22Rv1 (cell line): Measurements from ENCODE around the gene ATP8B2.
A peak's percentile ranks its signal among the peaks of the same experiment; 100 is the strongest.

Experiments used
- CTCF ChIP-seq: fragments of 450-650 bp; IDR thresholded peaks from 2 replicates; pipeline ENCODE4 v1.5.1; 2017; ENCODE audit warnings: mild to moderate bottlenecking
- ZFX ChIP-seq: fragments of 450-650 bp; IDR thresholded peaks from 2 replicates; pipeline ENCODE4 v1.6.1; 2017; ENCODE audit warnings: antibody characterized with exemption, borderline replicate concordance

GRCh38 chr1:154344977-154345837, 19.9 kb downstream of the ATP8B2 start:
- TF ChIP-seq CTCF, result peak; percentile 90
- no peak for TF ChIP-seq ZFX
